ENCODE data around the gene SUSD3.

SUSD3 gene

GRCh38 chr9:93134015-93134739, 75.7 kb downstream of the SUSD3 start, which contains the start of gene NINJ1:
TSS of gene NINJ1 (minus strand) at chr9:93134251. CDS start at chr9:93134217, 34 bp downstream.
- DNase-seq (ENCODE audit: low read depth in 1 of 2, low spot score in 1 of 2), result peak; percentile 35 to 83

Data from activated T-helper 1 cell treated with anti-CD3 and anti-CD28 coated beads, Interleukin-2, amount 50 U/mL, for 16 hours (primary cell).